ENCODE data around the gene MDH1B. TPM values are rescaled to one million over a fixed set of nuclear protein-coding genes. Genes with fewer than 3 reads are reported as not detected.

MDH1B gene
- polyA plus RNA-seq, 1 of the 3 experiments (the other 2 are of a cell fraction), result 1.7 TPM

GRCh38 chr2:206708286-206708685 is 56.8 kb downstream of the MDH1B start:
- Histone ChIP-seq H3K9ac (no peak overlapping the region), H3K79me2 (ENCODE audit: insufficient read depth) (no peaks in the 10 kb centered on the region), H3K27me3 (ENCODE audit: insufficient read depth) (no peaks in the 10 kb centered on the region), H3F3A (replicated peaks; ENCODE audit: insufficient read depth) (no peaks in the 10 kb centered on the region), H2AFZ (ENCODE audit: low read depth) (0 out of 2 replicates have a peak overlapping the region, but pooled peaks have one; percentile 13), H3K27ac (ENCODE audit: low read depth in 2 of 2, low read length in 1 of 2) (no peak overlapping the region), H3K4me2 (no peak overlapping the region), H3K4me1 (ENCODE audit: control insufficient read depth in 1 of 2, insufficient read depth in 2 of 2, low read depth in 1 of 2, low read length in 1 of 2) (no peaks in the 10 kb centered on the region), H3K4me3 (ENCODE audit: low read depth in 2 of 2, low read length in 1 of 2) (no peak overlapping the region), H3K9me2 (no peaks in the 10 kb centered on the region), H3K36me3 (replicated peaks in 1 of 2; ENCODE audit: control insufficient read depth in 1 of 2, insufficient read depth in 2 of 2, low read length in 1 of 2) (no peaks in the 10 kb centered on the region), H3K9me3 (no peaks in the 10 kb centered on the region), H4K20me1 (ENCODE audit: insufficient read depth) (no peaks in the 10 kb centered on the region)
- ChIA-PET CTCF (interaction anchor here (1.4 kb wide), 1 partner anchor 14 kb away, joined by 6 read pairs; no protein-coding TSS in a partner anchor), POLR2A (no interaction called here)
- no peak for TF ChIP-seq IRF3 (IDR thresholded peaks at IDR 0.05; ENCODE audit: low read depth, low read length)
- no peak for TF ChIP-seq RXRA (IDR thresholded peaks at IDR 0.05; ENCODE audit: borderline replicate concordance, low read depth)
- WGBS (ENCODE audit: low lambda C conversion rate), result 32% methylated on average over 5 of the region's 5 CpGs
- DNase-seq, result no peak

GRCh38 chr2:206707164-206707701 is 57.9 kb downstream of the MDH1B start:
- ChIA-PET POLR2A (interaction anchor here (0.6 kb wide), 1 partner anchor 459 kb away, joined by 7 read pairs; the partner anchor contains the start of gene KLF7), CTCF (interaction anchor here (1.2 to 1.4 kb wide), 3 partner anchors 13 to 42 kb away, joined by 3 to 6 read pairs (median 3); no protein-coding TSS in a partner anchor)
- Histone ChIP-seq H3K27me3 (ENCODE audit: insufficient read depth) (no peaks in the 10 kb centered on the region), H3K4me3 (ENCODE audit: low read depth in 2 of 2, low read length in 1 of 2) (no peak overlapping the region), H3K4me2 (no peak overlapping the region), H3K9ac (no peak overlapping the region), H3K9me2 (no peaks in the 10 kb centered on the region), H3K4me1 (ENCODE audit: control insufficient read depth in 1 of 2, insufficient read depth in 2 of 2, low read depth in 1 of 2, low read length in 1 of 2) (no peaks in the 10 kb centered on the region), H3K9me3 (no peaks in the 10 kb centered on the region), H3K27ac (ENCODE audit: low read depth in 2 of 2, low read length in 1 of 2) (no peak overlapping the region), H4K20me1 (ENCODE audit: insufficient read depth) (no peaks in the 10 kb centered on the region), H3K36me3 (replicated peaks in 1 of 2; ENCODE audit: control insufficient read depth in 1 of 2, insufficient read depth in 2 of 2, low read length in 1 of 2) (no peaks in the 10 kb centered on the region), H2AFZ (ENCODE audit: low read depth) (no peak overlapping the region), H3K79me2 (ENCODE audit: insufficient read depth) (no peaks in the 10 kb centered on the region), H3F3A (replicated peaks; ENCODE audit: insufficient read depth) (no peaks in the 10 kb centered on the region)
- 68% methylated on average over 10 of the region's 10 CpGs for WGBS (ENCODE audit: low lambda C conversion rate)
- DNase-seq, result no peak
- TF ChIP-seq PBX3 (IDR thresholded peaks at IDR 0.05) (no peak), NFIC (IDR thresholded peaks at IDR 0.05; ENCODE audit: borderline replicate concordance) (no peak), MAX (IDR thresholded peaks at IDR 0.05; ENCODE audit: low read depth) (no peak), RCOR1 (IDR thresholded peaks at IDR 0.05; ENCODE audit: low read length) (no peak), ZBTB33 (IDR thresholded peaks at IDR 0.05; ENCODE audit: borderline replicate concordance, low read depth) (no peak), MXI1 (IDR thresholded peaks at IDR 0.05; ENCODE audit: low read depth, low read length) (no peak), POLR2AphosphoS5 (IDR thresholded peaks at IDR 0.05; ENCODE audit: low read depth, low read length) (no peak), USF1 (IDR thresholded peaks at IDR 0.05; ENCODE audit: borderline replicate concordance, low read depth) (no peak), FOSL2 (IDR thresholded peaks at IDR 0.05; ENCODE audit: borderline replicate concordance, low read depth) (no peak), RFX5 (IDR thresholded peaks at IDR 0.05; ENCODE audit: low read length) (no peak), REST (IDR thresholded peaks at IDR 0.05; ENCODE audit: low read depth, low read length) (no peak), TAF1 (IDR thresholded peaks at IDR 0.05; ENCODE audit: borderline replicate concordance, low read depth, low read length) (no peak), USF2 (IDR thresholded peaks at IDR 0.05; ENCODE audit: borderline replicate concordance, low read depth, low read length) (no peak), TEAD4 (IDR thresholded peaks at IDR 0.05; ENCODE audit: borderline replicate concordance, insufficient read depth) (no peak)
